ENCODE data around the gene EFCAB5. TPM values are rescaled to one million over a fixed set of nuclear protein-coding genes. Genes with fewer than 3 reads are reported as not detected.
"Not testable (repeated sequence)": the region's sequence is repeated elsewhere in the genome, so short reads cannot be mapped to it uniquely, and the experiment has no call there.

Gene EFCAB5
- polyA plus RNA-seq, 3 donors: 2.1 to 2.7 (median 2.4) TPM

DNA sequence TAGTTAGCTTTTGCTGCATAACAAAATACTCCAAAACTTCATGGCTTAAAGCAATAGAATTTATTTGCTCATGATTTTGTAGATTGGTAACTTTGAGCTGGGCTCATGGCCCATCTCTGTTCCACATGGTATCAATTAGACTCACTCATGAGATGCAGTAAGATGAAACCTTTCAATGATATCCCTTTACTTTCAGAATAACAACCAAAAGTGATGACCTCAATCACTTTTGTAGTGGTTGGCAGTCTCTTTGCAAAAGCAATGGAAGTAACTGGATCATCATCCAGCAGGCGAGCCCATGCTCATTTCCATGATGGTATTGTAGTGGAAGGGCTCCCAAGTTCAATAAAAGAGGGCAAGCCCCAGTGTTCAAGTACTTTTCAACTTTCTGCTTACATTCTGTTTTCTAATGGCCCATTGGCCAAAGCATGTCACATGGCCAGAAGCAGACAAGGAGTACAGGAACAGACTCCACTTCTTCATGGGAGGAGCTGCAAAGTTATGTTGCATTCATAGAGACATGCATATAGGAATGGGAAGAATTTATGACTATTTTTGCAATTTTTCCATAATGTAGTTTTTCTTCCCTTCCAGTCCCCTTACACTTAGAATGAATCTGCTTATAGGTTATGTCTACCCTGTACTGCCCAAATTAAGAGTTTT, 41.7 kb downstream of the EFCAB5 start:
- DNase-seq (ENCODE audit: extremely low read depth in 1 of 11, low read depth in 9 of 11, low spot score in 4 of 11): no peak

DNA sequence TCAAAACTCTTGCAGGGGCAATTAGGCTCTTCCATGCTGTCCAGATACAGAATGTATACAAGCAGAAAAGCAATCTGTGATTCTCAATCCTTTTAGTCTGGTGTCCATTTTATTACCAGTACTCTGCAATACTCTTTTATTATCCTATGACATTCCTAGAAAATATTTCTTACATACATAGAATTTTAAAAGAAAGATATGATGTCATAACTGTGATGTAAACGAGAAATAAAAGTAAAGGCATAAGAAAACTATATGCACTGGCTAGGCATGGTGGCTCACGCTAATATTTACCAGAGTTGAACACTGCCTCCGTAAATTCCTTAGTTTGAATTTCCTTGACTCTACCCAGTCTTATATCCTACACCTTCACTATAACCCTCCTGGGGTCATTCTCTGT, 55.0 kb downstream of the EFCAB5 start:
- no peak for DNase-seq (ENCODE audit: extremely low read depth in 1 of 11, low read depth in 9 of 11, low spot score in 4 of 11)

DNA sequence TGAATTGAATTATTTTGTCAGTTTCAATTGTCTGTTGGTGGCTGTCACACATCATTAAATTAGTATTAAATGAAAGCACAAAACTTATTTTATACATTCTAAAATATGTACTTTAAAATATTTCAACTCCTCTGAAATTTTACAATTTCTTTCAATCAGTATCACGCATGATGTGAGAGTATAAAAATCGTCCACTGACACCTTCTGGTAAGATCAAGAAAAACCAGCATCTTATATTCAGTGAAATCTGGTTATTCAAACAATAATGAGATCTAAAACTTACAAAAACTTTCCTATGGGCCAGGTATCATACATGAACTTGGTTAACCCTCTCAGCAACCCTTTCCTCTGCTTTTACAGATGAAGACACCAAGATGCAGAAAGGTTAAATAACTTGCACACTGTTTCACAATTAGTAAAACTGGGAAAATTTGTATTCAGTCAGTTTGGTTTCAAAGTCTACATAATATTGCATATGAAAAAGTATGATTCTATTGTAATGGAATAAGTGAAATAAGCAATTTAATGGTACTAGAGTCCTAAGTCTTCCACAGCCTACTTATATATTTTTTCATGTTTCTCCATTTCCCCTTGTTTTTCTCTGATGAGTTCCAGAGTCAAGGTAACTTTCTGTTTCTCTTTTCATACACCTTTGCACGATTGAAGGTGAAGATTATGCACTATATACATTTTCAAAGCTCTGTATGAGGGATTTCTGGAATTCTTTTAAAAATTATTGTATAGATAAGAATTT, 58.7 kb downstream of the EFCAB5 start:
- no peak for DNase-seq (ENCODE audit: extremely low read depth in 1 of 11, low read depth in 9 of 11, low spot score in 4 of 11)

DNA sequence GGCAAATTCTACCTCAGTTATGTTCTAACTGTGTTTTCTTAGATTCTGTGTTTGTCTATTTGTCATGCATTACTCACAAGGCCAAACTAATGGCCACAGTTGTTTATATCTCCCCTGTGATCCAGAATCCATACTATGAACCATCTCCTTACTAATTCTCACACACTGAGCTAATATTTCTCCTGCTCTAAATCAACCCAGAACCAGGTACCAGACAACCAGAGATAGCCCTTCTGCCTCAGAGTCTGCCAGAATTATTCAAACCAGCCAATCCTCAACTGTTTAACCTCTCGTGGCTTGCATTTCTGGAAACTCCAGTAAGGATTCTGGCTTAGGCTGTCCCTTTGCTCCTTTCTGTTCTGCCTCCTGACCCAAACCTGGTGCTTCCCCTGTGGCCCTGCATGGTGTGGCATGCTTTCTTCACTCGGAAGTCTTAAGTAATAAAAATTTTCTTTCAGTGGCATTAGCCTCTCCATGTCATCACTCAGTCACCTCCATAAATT, 59.4 kb downstream of the EFCAB5 start:
- no peak for DNase-seq (ENCODE audit: extremely low read depth in 1 of 11, low read depth in 9 of 11, low spot score in 4 of 11)

DNA sequence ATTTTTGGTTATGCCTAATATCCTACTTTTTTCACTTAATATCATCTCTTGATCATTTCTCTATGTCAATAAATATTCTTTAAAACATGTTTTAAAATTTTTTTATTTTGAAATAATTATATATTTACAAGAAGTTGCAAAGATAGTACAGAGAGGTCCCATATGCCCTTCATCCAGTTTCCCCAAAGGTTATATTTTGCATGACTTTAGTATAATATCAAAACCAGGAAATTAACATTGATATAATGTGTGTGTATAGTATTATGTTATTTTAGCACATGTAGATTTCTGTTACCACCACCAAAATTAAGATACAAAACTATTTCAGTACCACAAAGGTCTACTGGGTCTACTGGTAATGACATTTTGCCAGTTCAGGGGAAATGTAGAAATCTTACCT, 60.7 kb downstream of the EFCAB5 start:
- DNase-seq (ENCODE audit: extremely low read depth in 1 of 11, low read depth in 9 of 11, low spot score in 4 of 11): no peak

DNA sequence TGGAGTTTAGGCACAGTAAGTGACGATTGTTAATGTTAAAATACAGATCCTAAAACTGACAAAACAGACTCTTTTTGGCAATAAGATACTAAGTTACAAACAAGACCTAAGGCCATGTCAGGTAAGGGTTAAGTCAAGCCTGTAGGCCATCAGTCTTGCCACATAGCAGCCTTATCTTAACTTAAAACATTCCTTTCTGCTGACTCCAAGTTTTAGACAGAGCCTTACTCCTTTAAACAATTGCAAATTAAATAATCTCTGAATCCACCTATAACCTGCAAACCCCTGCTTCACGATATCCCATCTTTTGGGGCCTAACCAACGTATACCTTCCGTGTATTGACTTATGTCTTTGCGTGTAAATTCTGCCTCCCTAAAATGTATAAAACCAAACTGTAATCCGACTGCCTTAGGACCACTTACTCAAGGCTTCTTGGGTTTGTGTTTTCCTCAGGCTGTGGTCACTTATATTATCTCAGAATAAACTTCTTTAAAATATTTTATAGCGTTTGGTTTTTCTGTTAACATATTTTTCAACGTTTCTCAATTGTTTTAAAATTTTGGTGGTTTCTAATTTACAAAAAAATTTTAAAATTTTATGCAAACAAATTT, 64.4 kb downstream of the EFCAB5 start:
- DNase-seq (ENCODE audit: extremely low read depth in 1 of 11, low read depth in 9 of 11, low spot score in 4 of 11): no peak

DNA sequence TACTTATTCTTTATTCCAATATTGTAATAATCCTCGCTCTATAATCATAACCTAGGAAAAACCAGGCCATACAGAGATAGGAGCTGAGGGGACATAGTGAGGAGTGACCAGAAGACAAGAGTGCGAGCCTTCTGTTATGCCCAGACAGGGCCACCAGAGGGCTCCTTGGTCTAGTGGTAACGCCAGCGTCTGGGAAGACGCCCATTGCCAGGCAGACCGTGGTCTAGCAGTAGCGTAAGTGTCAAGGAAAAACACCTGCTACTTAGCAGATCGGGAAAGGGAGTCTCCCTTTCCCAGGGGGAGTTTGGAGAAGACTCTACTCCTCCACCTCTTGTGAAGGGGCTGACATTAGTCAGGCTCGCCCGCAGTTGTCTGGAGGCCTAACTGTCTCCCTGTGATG, 70.5 kb downstream of the EFCAB5 start:
- not testable (repeated sequence) for DNase-seq (ENCODE audit: extremely low read depth in 1 of 11, low read depth in 9 of 11, low spot score in 4 of 11)

DNA sequence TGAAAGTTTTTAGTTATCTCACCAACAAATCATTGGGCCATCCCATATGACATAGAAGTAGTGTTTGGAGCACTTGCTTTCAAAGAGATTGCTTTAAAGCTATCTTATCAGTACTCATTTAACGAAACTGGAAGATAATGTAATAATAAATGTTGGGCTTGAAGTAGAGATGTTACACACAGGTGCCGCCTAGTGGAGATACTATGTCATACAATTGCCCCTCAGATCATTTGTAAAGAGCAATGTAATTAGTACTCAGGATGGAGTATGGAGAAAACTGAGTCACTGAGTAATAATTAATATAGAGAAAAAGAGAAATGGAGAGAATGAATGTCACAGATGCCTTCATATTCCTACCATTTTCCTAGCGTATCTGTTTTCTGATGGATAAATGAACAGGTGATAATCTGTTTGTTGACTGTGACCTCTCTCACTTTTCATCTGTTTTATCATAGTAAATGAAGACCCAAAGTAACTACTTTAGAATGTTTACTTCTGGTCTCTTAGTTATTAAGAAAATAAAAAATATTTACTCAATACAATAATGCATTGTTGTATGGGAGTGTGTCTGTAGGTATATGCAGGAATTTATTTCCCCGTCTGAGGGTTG, 80.4 kb downstream of the EFCAB5 start:
- DNase-seq (ENCODE audit: extremely low read depth in 1 of 11, low read depth in 9 of 11, low spot score in 4 of 11): peak in 10 of 11 donors; percentile 6 to 40 (median 20)

DNA sequence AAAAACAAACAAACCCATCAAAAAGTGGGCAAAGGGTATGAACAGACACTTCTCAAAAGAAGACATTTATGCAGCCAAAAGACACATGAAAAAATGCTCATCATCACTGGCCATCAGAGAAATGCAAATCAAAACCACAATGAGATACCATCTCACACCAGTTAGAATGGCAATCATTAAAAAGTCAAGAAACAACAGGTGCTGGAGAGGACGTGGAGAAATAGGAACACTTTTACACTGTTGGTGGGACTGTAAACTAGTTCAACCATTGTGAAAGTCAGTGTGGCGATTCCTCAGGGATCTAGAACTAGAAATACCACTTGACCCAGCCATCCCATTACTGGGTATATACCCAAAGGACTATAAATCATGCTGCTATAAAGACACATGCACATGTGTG, 83.9 kb downstream of the EFCAB5 start:
- DNase-seq (ENCODE audit: extremely low read depth in 1 of 11, low read depth in 9 of 11, low spot score in 4 of 11): not testable (repeated sequence)

DNA sequence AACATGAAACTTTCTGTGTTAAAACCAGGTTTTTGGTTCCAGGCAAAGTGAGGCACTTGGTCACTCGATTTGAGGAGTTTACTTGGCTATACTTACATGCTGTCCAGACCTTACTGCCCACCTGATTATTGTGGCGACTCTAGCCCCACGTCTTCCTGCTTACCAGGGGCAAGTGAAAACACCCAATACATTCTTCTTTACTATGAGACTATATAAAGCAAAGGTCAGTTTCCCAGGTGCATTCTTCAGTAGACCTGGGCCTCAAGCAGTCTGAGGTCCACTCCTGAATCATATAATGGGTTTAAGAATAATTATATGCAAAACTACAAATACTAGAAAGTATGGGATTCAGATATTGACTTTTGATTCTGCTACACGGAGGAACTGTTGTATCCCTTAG, 86.2 kb downstream of the EFCAB5 start:
- DNase-seq (ENCODE audit: extremely low read depth in 1 of 11, low read depth in 9 of 11, low spot score in 4 of 11): no peak

DNA sequence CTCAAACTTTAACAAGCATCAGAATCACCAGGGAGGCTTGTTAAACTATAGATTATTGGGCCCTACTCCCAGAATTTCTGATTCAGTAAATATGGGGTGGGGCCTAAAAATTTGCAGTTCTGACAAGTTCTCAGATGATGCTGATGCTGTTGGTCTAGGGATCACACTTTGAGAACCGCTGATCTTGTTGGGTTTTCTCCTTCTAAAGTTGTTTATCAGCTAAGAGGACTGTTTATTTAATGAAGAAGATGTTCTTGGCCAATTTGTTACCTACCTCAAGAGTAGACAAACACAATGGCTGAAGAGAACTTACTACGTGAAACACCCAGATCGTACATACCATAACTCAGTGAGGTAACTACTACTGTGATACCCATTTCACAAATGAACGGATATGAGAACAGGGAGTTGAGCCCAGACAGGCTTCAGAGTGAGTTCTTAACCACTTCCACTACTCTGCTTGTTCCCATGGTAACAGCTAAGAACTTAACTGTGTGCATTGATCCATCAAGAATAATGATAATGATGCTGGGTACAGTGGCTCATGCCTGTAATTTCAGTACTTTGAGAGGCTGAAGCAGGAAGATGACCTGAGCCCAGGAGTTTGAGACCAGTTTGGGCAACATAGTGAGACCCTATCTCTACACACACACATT, 89.9 kb downstream of the EFCAB5 start:
- no peak for DNase-seq (ENCODE audit: extremely low read depth in 1 of 11, low read depth in 9 of 11, low spot score in 4 of 11)

DNA sequence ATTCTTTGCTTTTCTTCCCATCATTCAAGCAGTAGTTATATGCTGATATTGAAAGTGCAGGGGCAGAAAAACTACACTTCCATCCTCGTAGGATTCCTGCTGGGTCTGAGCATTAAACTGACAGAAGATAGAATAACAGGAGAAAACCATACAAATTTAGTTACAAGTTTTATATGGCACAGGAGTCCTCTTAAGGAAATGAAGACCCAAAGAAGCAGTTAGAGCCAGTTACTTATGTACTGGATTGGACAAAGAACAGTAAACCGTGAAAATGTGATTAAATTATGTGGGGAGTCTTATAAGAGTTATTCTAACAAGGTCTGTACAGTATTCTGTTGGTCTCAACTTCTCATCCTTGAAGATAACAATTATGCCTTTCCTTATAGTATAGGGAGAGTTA, 93.9 kb downstream of the EFCAB5 start:
- DNase-seq (ENCODE audit: extremely low read depth in 1 of 11, low read depth in 9 of 11, low spot score in 4 of 11): no peak

DNA sequence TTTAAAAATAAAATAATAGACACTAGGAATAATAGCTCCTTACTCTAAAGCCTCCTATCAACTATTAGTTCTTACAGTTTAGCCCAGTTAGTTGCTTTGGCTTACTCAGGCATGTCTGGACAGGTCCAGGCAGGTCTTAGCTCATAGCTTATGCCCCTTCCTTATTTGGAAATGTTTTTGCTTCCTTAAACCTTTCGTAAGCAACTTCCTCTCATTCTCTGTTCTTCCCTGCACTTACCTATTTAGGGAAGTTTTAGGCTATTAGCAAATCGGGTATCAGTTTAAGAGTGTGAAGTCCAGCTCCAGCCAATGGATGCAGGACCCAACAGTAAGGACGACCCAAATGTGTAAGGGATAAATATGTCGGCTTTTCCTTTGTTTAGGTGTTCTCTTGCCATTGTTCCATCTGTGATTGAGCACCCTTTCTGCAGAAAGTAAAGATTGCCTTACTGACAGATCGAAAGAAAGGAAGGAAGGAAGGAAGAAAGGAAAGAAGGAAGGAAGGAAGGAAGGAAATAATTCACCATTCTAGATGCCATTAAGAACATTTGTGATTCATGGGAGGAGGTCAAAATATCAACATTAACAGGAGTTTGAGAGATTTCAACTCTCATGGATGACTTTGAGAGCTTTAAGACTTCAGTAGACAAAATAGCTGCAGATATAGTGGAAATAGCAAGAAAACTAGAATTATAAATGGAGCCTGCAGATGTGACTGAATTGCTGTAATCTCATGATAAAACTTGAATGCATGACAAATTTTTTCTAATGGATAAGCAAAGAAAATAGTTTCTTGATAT, 99.5 kb downstream of the EFCAB5 start:
- DNase-seq (ENCODE audit: extremely low read depth in 1 of 11, low read depth in 9 of 11, low spot score in 4 of 11): not testable (repeated sequence)

DNA sequence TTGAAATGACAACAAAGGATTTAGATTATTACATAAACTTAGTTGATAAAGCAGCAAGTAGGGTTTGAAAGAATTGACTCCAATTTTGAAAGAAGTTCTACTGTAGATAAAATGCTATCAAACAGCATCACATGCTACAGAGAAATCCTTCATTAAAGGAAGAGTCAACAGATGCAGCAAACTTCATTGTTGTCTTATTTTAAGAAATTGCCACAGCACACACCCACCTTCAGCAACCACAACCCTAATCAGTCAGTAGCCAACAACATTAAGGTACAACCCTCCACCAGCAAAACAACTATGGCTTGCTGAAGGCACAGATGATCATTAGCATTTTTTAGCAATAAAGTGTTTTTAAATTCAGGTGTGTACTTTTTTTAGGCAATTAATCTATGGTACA, 100.1 kb downstream of the EFCAB5 start:
- DNase-seq (ENCODE audit: extremely low read depth in 1 of 11, low read depth in 9 of 11, low spot score in 4 of 11): no peak

DNA sequence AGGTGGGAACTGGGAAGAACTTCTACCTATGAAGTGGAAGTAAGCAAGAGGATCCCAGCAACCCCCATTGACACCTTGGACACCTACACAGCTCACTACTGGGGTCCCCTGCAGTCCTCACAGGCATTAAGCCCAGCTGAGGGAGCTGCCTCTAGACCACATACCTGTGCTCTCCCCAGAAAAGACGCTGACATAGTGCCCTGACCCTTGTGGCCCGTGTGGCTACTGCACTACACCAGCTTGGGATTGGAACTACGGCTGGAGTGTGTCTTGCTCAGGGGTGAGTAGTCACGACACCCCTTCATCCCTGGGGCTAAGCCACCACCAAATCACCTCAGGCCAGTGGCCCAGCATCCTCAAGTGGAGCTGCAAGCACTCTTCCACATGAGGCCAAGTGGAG, 120.9 kb downstream of the EFCAB5 start:
- DNase-seq (ENCODE audit: extremely low read depth in 1 of 11, low read depth in 9 of 11, low spot score in 4 of 11): no peak

DNA sequence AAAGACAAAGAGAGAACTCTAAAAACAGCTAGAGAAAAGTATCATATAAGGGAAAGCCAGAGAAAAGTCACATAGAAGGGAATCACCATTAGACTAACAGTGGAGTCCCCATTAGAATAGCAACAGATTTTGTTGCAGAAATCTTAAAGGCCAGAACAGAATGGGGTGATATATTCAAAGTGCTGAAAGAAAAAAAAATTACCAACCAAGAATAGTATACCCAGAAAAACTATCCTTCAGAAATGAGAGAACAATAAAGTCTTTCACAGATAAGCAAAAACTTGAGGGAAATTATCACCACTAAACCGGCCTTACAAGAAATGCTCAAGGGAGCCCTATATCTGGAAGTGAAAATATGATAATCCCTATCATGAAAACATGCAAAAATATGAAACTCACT, 123.3 kb downstream of the EFCAB5 start:
- DNase-seq (ENCODE audit: extremely low read depth in 1 of 11, low read depth in 9 of 11, low spot score in 4 of 11): no peak

DNA sequence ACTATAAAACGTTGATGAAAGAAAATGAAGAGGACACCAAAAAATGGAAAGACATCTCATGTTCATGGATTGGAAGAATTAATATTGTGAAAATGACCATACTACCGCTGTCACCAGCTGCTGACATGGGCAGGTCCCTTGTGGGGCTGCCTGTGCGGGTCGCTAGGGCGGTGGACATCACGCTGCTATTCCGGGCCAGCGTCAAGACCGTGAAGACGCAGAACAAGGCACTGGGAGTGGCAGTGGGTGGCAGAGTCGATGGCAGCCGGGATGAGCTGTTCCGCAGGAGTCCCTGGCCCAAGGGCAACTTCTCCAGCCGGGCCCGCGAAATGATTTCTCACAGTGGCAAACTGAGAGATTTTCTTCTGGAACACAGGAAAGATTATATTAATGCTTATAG, 127.0 kb downstream of the EFCAB5 start:
- DNase-seq (ENCODE audit: extremely low read depth in 1 of 11, low read depth in 9 of 11, low spot score in 4 of 11): no peak

DNA sequence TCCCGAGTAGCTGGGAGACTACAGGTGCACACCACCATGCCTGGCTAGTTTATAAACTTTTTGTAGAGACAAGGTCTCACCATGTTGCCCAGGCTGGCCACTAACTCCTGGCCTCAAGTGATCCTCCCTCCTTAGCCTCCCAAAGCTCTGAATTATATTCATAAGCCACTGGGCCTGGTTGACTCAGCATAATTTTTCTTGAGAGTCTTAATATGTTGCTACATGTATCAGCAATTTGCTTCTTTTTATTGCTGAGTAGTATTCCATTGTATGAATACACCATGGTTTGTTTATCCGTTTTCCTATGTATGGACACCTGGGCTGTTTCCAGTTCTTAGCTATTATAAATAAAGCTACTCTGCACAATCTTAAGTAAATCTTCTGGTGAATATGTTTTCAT, 132.8 kb downstream of the EFCAB5 start:
- DNase-seq (ENCODE audit: extremely low read depth in 1 of 11, low read depth in 9 of 11, low spot score in 4 of 11): no peak

DNA sequence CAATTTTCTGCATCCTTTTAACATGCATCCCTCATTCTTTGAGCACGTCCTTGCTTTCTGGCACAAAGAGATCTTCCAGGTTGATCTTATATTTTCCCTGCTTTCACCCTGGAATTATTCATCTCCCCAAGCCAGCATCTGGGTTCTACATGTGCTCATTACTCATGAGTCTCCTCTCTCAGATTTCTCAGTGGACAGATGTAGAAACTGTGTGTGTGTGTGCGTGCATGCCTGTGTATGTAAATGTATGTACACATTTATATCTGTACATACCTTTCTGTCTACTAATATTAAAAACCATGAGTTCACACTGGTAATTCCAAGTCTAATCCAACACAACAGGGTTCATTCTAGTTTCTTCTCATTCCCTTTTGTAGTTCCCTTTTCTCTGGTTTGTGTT, 133.3 kb downstream of the EFCAB5 start:
- no peak for DNase-seq (ENCODE audit: extremely low read depth in 1 of 11, low read depth in 9 of 11, low spot score in 4 of 11)

Data from renal cortex interstitium (tissue), 11 donors.